GM21381 (cell line): ENCODE results near the gene NELL1.

Experiments used
- ATAC-seq: cut with Tn5 transposase; IDR thresholded peaks from one replicate; pipeline ENCODE4 v1.9.1; 2021; ENCODE audit warnings: mild to moderate bottlenecking, moderate library complexity; ENCODE audit not compliant: unreplicated experiment

NELL1 gene

GRCh38 chr11:21614961-21615360 is 945.6 kb downstream of the NELL1 start:
- ATAC-seq: no peak

GRCh38 chr11:21615955-21616371 is 946.6 kb downstream of the NELL1 start:
- no peak for ATAC-seq

GRCh38 chr11:21622566-21622965 is 953.2 kb downstream of the NELL1 start:
- no peak for ATAC-seq

GRCh38 chr11:21622995-21623394 is 953.6 kb downstream of the NELL1 start:
- ATAC-seq: no peak
